Measurements from ENCODE around the gene PAQR8. TPM values are rescaled to one million over a fixed set of nuclear protein-coding genes. Genes with fewer than 3 reads are reported as not detected.

Gene PAQR8
- total RNA-seq, 1 experiment from 2014 or later, result 8.7 TPM

DNA sequence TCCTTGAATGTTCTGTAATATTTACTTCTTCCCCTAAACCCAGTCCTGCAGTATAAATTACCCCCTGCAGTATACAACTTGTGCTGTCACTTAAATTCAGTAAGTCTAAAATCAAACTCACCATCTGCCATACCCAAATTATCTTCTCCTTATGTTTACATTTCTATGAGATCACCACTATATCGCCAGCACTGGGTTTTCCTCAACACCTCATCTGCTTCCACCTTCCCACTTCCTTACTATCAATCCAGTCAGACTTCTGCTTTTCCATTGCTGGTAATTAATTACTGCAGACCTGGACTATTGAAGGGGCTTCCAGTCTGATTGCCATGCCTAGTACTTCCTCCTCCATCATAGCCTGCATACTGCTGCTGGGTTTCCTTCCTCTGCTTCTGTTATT is 73.4 kb downstream of the PAQR8 start:
- CTCF ChIA-PET, result no interaction called here
- no peak overlapping the region for H3K4me3 ChIP-seq (ENCODE audit: low read depth, low read length)

DNA sequence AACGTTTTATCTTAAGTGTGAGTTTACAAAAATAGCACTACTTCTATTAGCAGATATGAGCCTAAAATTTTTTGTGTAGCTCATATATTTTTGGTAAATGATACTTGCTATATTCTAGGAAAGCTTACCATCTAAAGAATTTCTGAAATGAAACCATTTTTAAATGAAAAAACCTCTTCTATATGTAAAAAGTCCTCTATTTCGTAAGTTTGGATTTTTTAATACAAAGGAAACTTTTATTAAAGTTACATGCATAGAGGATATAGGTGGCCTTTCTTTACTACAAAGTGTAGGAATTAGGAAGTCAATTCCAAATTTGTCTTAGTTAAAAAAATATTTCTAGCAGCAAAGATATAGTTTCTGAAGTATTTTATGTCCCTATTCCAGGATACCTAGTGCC is 77.0 kb downstream of the PAQR8 start:
- intact Hi-C loops (cut with micrococcal nuclease; ENCODE audit: unreplicated experiment), result no loop called here
- CTCF ChIA-PET, result no interaction called here

More for the DNA sequence above, 73.4 kb downstream of the PAQR8 start:
- Mint-ChIP-seq H3K4me1 (ENCODE audit: low read depth, unreplicated experiment) (no peaks in the 10 kb centered on the region), H3K27me3 (ENCODE audit: insufficient read depth, unreplicated experiment) (no peaks in the 10 kb centered on the region), H3K27ac (ENCODE audit: unreplicated experiment) (no peak overlapping the region), H3K4me3 (ENCODE audit: unreplicated experiment) (no peak overlapping the region), H3K9me3 (ENCODE audit: unreplicated experiment) (no peaks in the 10 kb centered on the region), H3K36me3 (ENCODE audit: insufficient read depth, unreplicated experiment) (no peaks in the 10 kb centered on the region)
- H3K4me1 ChIP-seq, result no peaks in the 10 kb centered on the region
- DNase-seq, result no peak
- H3K36me3 ChIP-seq (ENCODE audit: control insufficient read depth, insufficient read depth, low read length), result no peaks in the 10 kb centered on the region
- POLR2A ChIA-PET, result no interaction called here
- no TSS peak for BruUV-seq (replicated peaks)
- TF ChIP-seq, protein P1, sequence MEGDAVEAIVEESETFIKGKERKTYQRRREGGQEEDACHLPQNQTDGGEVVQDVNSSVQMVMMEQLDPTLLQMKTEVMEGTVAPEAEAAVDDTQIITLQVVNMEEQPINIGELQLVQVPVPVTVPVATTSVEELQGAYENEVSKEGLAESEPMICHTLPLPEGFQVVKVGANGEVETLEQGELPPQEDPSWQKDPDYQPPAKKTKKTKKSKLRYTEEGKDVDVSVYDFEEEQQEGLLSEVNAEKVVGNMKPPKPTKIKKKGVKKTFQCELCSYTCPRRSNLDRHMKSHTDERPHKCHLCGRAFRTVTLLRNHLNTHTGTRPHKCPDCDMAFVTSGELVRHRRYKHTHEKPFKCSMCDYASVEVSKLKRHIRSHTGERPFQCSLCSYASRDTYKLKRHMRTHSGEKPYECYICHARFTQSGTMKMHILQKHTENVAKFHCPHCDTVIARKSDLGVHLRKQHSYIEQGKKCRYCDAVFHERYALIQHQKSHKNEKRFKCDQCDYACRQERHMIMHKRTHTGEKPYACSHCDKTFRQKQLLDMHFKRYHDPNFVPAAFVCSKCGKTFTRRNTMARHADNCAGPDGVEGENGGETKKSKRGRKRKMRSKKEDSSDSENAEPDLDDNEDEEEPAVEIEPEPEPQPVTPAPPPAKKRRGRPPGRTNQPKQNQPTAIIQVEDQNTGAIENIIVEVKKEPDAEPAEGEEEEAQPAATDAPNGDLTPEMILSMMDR (IDR thresholded peaks at IDR 0.05; ENCODE audit: insufficient read depth in 1 of 2, low read depth in 1 of 2, low read length in 1 of 2, severe bottlenecking in 1 of 2, unreplicated experiment in 1 of 2), result no peak
- no peaks in the 10 kb centered on the region for H3K9me3 ChIP-seq
- intact Hi-C loops (cut with micrococcal nuclease; ENCODE audit: unreplicated experiment), result no loop called here
- H3K27me3 ChIP-seq (replicated peaks; ENCODE audit: control insufficient read depth, insufficient read depth, low read length), result no peaks in the 10 kb centered on the region

DNA sequence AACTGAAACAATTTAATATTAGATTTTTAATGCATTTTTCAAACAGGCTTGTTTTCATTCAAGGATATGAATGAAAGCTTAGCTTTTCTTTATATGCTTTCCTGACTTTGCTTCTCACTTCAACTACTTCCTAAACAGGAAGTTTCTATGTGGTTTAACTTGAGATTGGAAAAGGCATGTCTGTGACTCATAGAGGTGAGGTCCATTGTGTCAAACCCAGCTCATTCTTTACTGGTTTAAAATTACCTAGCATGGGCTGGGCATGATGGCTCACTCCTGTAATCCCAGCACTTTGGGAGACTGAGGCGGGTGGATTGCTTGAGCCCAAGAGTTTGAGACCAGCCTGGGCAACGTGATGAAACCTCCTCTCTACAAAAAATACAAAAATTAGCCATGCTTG is 92.6 kb downstream of the PAQR8 start:
- BruUV-seq (replicated peaks), result no TSS peak
- Histone ChIP-seq H3K4me1 (no peaks in the 10 kb centered on the region), H3K27me3 (replicated peaks; ENCODE audit: control insufficient read depth, insufficient read depth, low read length) (no peaks in the 10 kb centered on the region), H3K4me3 (ENCODE audit: low read depth, low read length) (no peak overlapping the region), H3K9me3 (no peaks in the 10 kb centered on the region; the same call in 1 of the 2 replicates), H3K36me3 (ENCODE audit: control insufficient read depth, insufficient read depth, low read length) (no peaks in the 10 kb centered on the region)
- no peaks in the 10 kb centered on the region for H3K27me3 Mint-ChIP-seq (ENCODE audit: insufficient read depth, unreplicated experiment)
- TF ChIP-seq, protein P1 (IDR thresholded peaks at IDR 0.05; ENCODE audit: insufficient read depth in 1 of 2, low read depth in 1 of 2, low read length in 1 of 2, severe bottlenecking in 1 of 2, unreplicated experiment in 1 of 2), result no peak
- H3K9me3 Mint-ChIP-seq (ENCODE audit: unreplicated experiment), result peaks cover 10% of the 10 kb centered on the region
- DNase-seq, result no peak
- intact Hi-C loops (cut with micrococcal nuclease; ENCODE audit: unreplicated experiment), result no loop called here
- H3K36me3 Mint-ChIP-seq (ENCODE audit: insufficient read depth, unreplicated experiment), result no peaks in the 10 kb centered on the region
- no peaks in the 10 kb centered on the region for H3K4me1 Mint-ChIP-seq (ENCODE audit: low read depth, unreplicated experiment)
- POLR2A ChIA-PET, result no interaction called here
- CTCF ChIA-PET, result interaction anchor here (0.6 kb wide), 1 partner anchor 8 kb away, joined by 3 read pairs; no protein-coding TSS in a partner anchor
- no peak overlapping the region for H3K4me3 Mint-ChIP-seq (ENCODE audit: unreplicated experiment)
- no peak overlapping the region for H3K27ac Mint-ChIP-seq (ENCODE audit: unreplicated experiment)

More for the DNA sequence above, 77.0 kb downstream of the PAQR8 start:
- Mint-ChIP-seq H3K27ac (ENCODE audit: unreplicated experiment) (no peak overlapping the region), H3K9me3 (ENCODE audit: unreplicated experiment) (no peaks in the 10 kb centered on the region), H3K36me3 (ENCODE audit: insufficient read depth, unreplicated experiment) (no peaks in the 10 kb centered on the region), H3K27me3 (ENCODE audit: insufficient read depth, unreplicated experiment) (no peaks in the 10 kb centered on the region), H3K4me3 (ENCODE audit: unreplicated experiment) (no peak overlapping the region), H3K4me1 (ENCODE audit: low read depth, unreplicated experiment) (no peaks in the 10 kb centered on the region)
- POLR2A ChIA-PET, result no interaction called here
- H3K4me1 ChIP-seq, result no peaks in the 10 kb centered on the region
- DNase-seq, result no peak
- TF ChIP-seq, protein P1 (IDR thresholded peaks at IDR 0.05; ENCODE audit: insufficient read depth in 1 of 2, low read depth in 1 of 2, low read length in 1 of 2, severe bottlenecking in 1 of 2, unreplicated experiment in 1 of 2), result no peak
- H3K36me3 ChIP-seq (ENCODE audit: control insufficient read depth, insufficient read depth, low read length), result no peaks in the 10 kb centered on the region
- H3K27me3 ChIP-seq (replicated peaks; ENCODE audit: control insufficient read depth, insufficient read depth, low read length), result no peaks in the 10 kb centered on the region
- BruUV-seq (replicated peaks), result no TSS peak
- no peaks in the 10 kb centered on the region for H3K9me3 ChIP-seq
- no peak overlapping the region for H3K4me3 ChIP-seq (ENCODE audit: low read depth, low read length)

Data from Caco-2 (cell line).